ENCODE measurements around the gene REEP5.
"Not testable (repeated sequence)": the region's sequence is repeated elsewhere in the genome, so short reads cannot be mapped to it uniquely, and the experiment has no call there.

Gene REEP5

DNA sequence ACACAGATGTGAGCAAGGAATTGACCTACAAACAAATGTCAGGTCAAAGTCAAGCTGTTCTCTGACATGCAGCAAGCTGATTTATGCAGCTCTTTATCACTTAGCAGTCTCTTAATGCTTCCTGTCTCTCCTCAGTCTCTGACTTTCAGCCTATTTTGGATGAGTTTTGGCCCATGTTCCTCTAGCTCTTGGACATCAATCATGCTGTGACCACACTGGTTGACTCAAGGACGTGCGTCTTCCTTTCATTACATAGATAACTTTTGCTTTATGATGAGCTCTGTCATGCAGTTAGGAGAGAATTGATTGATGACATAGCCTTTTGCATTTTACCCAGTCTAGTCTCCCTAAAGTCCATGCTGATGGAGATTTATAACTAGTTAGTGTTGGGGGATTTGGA lies 9.4 kb upstream of the REEP5 start:
- no peak for FAIRE-seq

DNA sequence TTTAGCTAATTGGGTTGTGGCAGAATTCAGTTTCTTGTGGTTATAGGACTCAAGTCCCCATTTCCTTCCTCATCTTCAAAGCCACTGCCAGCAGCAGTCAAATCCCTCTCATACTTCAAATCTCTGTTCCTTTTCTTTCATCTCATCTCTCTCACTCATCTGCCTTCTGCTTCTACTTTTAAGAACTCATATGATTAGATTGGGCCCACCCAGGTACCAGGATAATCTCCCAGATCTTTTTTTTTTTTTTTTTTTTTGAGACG lies 8.0 kb upstream of the REEP5 start:
- no peak for FAIRE-seq

- no peak for FAIRE-seq
Observed at GRCh38 chr5:112929336-112930081, 7.5 kb upstream of the REEP5 start.

GRCh38 chr5:112923988-112924387 lies 2.0 kb upstream of the REEP5 start:
- no peak for FAIRE-seq

DNA sequence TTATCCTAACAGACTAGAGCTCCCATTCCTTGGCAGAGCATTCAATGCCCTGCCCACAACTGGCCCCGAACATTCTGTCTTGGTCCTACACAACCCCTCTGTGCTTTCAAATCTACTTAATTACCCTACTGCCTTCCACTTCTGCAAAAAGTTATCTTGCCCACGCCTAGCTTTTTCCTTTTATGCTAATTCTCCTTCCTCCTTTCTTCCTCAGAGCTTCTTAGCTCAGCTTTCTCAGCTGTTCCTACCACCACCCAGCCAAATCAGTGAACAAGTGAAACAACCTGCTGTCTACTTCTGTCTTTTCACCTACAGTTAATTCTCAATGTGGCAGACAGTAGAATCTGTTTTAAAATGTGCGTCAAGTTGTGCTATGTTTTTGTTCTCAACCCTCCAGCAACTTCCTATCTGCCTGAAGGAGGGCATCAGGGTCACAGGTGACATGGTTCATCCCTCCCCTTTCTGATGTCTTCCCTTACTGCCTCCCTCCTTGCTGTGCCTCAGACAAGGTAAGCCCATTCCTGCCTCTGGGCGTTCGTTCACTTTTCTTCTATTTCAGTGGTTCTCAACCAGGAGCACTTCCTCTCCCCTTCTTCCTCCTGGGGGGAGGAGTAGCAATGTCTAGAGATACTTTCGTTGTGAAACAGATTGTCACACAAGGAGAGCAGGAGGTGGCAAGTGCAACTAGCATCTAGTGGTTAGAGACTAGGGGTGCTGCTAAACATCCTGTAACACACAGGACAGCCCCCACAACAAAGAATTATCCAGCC lies 1.3 kb upstream of the REEP5 start:
- no peak for FAIRE-seq

DNA sequence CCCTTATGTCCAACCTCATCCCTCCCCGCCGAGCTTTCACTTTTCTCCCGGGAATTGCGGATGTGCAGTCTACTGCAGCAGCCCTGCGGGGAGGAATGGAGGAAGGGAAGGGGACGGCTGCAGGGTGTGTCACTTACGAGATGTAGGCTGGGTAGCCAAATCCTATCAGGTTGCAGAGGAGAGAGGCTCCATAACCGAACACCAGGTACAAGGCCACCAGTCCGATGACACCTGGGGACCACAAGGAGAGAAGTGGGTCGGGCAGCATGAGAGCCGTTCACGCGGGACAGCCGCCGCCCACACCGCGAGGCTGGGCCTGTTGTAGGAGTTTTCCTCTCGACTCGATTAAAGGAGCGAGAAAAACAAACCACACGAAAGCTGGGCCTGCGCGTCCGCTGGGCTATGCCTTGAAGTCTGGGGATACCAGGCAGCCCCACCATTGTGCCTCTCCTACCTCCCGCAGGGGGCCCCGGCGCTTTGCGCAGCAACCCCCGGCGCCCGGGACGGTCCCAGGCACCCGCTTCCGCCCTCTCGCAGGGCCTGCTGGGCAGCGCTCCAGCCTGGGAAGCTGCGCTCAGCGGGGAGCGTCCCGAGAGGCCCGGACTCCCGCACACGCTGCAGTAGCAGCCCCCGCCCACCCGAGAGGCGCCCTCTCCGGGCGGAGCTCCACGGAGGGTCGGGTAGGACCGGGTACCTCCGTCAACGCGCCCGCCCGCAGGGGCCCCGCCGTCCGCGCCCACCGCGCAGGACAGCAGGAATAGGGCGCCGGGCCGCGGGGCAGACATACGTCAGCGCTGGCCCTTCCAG lies 798 bp downstream of the REEP5 start:
- no peak for FAIRE-seq

GRCh38 chr5:112919972-112920371 lies 2.1 kb downstream of the REEP5 start:
- FAIRE-seq: no peak

- FAIRE-seq: no peak
Observed at GRCh38 chr5:112918679-112919078, 3.3 kb downstream of the REEP5 start.

- no peak for FAIRE-seq
Observed at GRCh38 chr5:112918136-112918535, 3.9 kb downstream of the REEP5 start.

DNA sequence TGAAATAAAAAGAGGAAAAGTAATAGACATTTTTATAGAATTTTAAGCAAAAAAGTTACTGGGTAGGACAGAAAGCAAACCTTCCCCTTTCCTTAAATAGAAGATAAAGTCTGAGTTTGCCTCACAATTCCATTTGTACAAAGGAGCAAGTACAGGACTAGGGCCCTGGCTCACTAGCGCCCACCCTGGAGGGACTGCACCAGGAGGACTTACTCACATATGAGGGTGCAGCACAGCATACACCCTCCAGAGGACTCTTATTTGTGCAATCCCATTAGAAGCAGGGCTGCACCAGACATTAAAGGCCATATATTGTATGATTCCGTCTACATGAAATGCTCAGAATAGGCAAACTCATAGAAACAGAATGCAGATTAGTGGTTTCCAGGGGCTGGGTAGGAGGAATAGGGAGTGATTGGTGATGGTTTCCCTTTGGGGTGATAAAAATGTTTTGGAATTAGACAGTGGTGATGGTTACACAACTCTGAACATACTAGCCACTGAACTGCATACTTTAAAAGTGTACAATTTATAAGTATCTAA lies 4.5 kb downstream of the REEP5 start:
- FAIRE-seq: no peak

- FAIRE-seq: no peak
Observed at GRCh38 chr5:112915831-112916230, 6.2 kb downstream of the REEP5 start.

GRCh38 chr5:112914584-112914983 lies 7.4 kb downstream of the REEP5 start:
- no peak for FAIRE-seq

DNA sequence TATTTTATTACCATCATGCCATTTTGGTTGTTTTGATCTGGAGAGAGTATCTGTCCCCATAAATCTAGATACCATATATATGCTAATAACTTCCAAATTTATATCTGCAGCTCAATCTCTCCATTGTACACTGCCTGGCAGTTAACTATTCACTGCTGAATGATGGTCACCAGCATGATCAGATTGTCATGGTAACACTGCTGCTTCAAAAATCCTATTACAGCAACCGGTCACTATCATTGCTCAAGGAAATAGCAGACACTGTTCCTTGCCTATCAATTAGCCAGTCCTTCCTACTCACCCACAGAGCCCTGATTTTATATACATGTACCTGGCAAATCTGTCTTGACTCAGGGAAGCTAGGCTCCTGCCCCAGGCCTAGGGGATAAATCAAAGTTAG lies 11.5 kb downstream of the REEP5 start:
- FAIRE-seq: no peak

GRCh38 chr5:112908854-112909253 lies 13.2 kb downstream of the REEP5 start:
- no peak for FAIRE-seq

GRCh38 chr5:112907166-112907631 lies 14.8 kb downstream of the REEP5 start:
- FAIRE-seq: no peak

GRCh38 chr5:112906637-112907036 lies 15.4 kb downstream of the REEP5 start:
- no peak for FAIRE-seq

DNA sequence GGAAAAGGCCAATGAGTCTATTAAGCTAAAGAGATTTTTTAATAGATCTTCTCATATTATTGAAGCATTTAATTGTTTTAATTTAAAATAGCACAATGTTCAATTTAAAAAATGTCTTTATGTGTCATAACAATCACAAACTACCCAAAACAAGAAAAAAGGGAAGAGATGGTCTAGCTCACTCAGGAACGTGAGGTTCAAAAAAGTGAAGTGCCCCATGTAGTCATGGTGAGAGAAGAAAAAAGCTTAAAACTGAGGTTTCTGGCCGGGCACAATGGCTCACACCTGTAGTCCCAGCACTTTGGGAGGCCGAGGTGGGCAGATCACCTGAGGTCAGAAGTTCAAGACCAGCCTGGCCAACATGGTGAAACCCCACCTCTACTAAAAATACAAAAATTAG lies 17.0 kb downstream of the REEP5 start:
- FAIRE-seq: not testable (repeated sequence)

DNA sequence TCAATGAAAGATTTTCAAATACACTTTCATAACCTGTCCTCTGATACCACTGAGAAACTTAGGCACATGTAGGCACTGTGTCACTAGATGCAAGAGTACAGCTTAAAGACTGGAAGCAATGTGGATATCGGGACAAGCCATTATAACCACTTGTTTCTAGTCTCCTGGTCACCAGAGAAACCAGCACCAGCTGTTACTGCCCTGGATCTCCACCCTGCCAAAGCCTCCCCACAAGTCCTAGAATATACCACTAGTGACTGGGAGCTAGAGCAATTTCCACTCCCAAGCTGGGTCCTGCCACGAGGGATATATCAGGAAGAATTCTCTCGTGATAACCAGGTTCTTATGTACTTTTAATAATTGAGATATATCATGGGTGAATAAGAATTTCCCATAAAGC lies 19.5 kb downstream of the REEP5 start:
- FAIRE-seq: no peak

GRCh38 chr5:112895682-112896081 lies 26.3 kb downstream of the REEP5 start:
- no peak for FAIRE-seq

GRCh38 chr5:112892776-112893175 lies 29.3 kb downstream of the REEP5 start:
- FAIRE-seq: no peak

GRCh38 chr5:112892066-112892465 lies 30.0 kb downstream of the REEP5 start:
- not testable (repeated sequence) for FAIRE-seq

- FAIRE-seq: no peak
Observed at GRCh38 chr5:112886975-112887374, 35.1 kb downstream of the REEP5 start.

- no peak for FAIRE-seq
Observed at GRCh38 chr5:112885001-112885400, 37.0 kb downstream of the REEP5 start.

- FAIRE-seq: no peak
Observed at GRCh38 chr5:112883192-112883591, 38.8 kb downstream of the REEP5 start.
